ENCODE results near the gene YTHDC1. TPM values are rescaled to one million over a fixed set of nuclear protein-coding genes. Genes with fewer than 3 reads are reported as not detected.

The YTHDC1 gene
- polyA plus RNA-seq, 1 donor from 2014 or later = 139 TPM

DNA sequence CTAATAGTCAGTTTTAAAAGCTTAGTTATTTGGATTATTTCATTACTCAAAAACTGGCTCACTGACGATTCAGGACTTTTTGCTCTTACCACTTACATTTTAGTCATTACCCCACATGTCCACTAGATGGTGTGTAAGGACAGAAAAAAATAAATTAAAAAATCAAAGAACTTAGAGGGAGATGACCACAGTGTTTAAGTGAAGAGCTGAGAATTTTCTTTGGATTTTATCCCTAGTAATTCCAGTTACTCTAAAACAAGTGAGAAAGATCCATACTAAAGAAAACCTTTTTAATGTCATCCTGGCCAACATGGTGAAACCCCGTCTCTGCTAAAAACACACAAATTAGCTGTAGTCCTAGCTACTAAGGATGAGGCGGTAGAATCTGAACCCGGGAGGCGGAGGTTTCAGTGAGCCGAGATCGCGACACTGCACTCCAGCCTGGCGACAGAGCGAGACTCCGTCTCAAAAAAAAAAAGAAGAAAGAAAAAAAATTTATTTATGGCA is 78.0 kb downstream of the YTHDC1 start:
- Histone ChIP-seq H3K27ac (ENCODE audit: low read length) (no peak overlapping the region), H3F3A (ENCODE audit: insufficient read depth, low read length, poor library complexity, severe bottlenecking) (no peaks in the 10 kb centered on the region), H3K4me3 (ENCODE audit: low read length) (no peak overlapping the region), H3K36me3 (ENCODE audit: insufficient read depth, low read length) (no peaks in the 10 kb centered on the region), H4K20me1 (ENCODE audit: insufficient read depth) (no peaks in the 10 kb centered on the region), H2AFZ (ENCODE audit: low read depth, low read length) (no peak overlapping the region), H3K27me3 (ENCODE audit: insufficient read depth, low read depth, low read length) (no peaks in the 10 kb centered on the region), H3K4me2 (ENCODE audit: low read length) (no peak overlapping the region), H3K9me3 (ENCODE audit: low read length) (no peaks in the 10 kb centered on the region), H3K9me2 (ENCODE audit: insufficient read depth, low read length) (no peaks in the 10 kb centered on the region), H3K9ac (ENCODE audit: low read length) (no peak overlapping the region), H3K79me2 (replicated peaks; ENCODE audit: insufficient read depth, low read length) (no peaks in the 10 kb centered on the region)
- no peak for TF ChIP-seq EP300 (conservative IDR thresholded peaks at IDR 0.05; ENCODE audit: poor library complexity, severe bottlenecking)
- TF ChIP-seq MXI1 (conservative IDR thresholded peaks at IDR 0.05; ENCODE audit: poor library complexity, severe bottlenecking) = no peak
- TF ChIP-seq, protein P1, sequence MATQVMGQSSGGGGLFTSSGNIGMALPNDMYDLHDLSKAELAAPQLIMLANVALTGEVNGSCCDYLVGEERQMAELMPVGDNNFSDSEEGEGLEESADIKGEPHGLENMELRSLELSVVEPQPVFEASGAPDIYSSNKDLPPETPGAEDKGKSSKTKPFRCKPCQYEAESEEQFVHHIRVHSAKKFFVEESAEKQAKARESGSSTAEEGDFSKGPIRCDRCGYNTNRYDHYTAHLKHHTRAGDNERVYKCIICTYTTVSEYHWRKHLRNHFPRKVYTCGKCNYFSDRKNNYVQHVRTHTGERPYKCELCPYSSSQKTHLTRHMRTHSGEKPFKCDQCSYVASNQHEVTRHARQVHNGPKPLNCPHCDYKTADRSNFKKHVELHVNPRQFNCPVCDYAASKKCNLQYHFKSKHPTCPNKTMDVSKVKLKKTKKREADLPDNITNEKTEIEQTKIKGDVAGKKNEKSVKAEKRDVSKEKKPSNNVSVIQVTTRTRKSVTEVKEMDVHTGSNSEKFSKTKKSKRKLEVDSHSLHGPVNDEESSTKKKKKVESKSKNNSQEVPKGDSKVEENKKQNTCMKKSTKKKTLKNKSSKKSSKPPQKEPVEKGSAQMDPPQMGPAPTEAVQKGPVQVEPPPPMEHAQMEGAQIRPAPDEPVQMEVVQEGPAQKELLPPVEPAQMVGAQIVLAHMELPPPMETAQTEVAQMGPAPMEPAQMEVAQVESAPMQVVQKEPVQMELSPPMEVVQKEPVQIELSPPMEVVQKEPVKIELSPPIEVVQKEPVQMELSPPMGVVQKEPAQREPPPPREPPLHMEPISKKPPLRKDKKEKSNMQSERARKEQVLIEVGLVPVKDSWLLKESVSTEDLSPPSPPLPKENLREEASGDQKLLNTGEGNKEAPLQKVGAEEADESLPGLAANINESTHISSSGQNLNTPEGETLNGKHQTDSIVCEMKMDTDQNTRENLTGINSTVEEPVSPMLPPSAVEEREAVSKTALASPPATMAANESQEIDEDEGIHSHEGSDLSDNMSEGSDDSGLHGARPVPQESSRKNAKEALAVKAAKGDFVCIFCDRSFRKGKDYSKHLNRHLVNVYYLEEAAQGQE (IDR thresholded peaks at IDR 0.05; ENCODE audit: borderline replicate concordance) = no peak
- TF ChIP-seq EZH2 (IDR thresholded peaks at IDR 0.05; ENCODE audit: borderline replicate concordance, insufficient read depth, low read length, poor library complexity, severe bottlenecking) = no peak
- peak; percentile 73 for TF ChIP-seq SMC3 (conservative IDR thresholded peaks at IDR 0.05; ENCODE audit: poor library complexity)
- TF ChIP-seq, protein P2, sequence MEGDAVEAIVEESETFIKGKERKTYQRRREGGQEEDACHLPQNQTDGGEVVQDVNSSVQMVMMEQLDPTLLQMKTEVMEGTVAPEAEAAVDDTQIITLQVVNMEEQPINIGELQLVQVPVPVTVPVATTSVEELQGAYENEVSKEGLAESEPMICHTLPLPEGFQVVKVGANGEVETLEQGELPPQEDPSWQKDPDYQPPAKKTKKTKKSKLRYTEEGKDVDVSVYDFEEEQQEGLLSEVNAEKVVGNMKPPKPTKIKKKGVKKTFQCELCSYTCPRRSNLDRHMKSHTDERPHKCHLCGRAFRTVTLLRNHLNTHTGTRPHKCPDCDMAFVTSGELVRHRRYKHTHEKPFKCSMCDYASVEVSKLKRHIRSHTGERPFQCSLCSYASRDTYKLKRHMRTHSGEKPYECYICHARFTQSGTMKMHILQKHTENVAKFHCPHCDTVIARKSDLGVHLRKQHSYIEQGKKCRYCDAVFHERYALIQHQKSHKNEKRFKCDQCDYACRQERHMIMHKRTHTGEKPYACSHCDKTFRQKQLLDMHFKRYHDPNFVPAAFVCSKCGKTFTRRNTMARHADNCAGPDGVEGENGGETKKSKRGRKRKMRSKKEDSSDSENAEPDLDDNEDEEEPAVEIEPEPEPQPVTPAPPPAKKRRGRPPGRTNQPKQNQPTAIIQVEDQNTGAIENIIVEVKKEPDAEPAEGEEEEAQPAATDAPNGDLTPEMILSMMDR (IDR thresholded peaks at IDR 0.05; ENCODE audit: poor library complexity, severe bottlenecking) = peak; percentile 75
- no peak for TF ChIP-seq TAF1 (IDR thresholded peaks at IDR 0.05; ENCODE audit: low read depth)
- peak; percentile 74 for TF ChIP-seq RAD21 (conservative IDR thresholded peaks at IDR 0.05)

DNA sequence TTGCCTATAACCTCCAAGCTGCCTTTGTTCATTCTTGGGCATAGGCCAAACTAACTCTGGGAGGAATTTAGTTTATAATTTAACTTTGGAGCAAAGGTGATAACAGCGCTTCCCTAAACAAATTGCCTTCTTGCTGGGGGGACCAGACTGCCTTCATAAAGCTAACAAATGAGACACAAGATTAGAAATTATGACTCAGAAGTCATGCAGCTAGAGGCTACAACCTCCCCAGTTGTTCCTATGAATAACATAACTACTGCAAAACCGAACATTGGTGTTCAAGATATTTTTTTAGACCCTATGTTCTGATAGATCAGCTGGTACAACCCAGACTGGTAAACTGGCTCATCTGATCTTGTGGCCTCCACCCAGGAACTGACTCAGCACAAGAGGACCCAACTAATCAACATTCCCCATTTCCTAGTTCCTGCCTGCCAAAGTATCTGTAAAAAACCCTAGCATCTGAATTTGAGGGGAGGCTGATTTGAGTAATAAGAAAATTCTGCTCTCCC is 82.4 kb downstream of the YTHDC1 start:
- TF ChIP-seq SMC3 (conservative IDR thresholded peaks at IDR 0.05; ENCODE audit: poor library complexity) = no peak
- no peak for TF ChIP-seq EP300 (conservative IDR thresholded peaks at IDR 0.05; ENCODE audit: poor library complexity, severe bottlenecking)
- TF ChIP-seq, protein P2 (IDR thresholded peaks at IDR 0.05; ENCODE audit: poor library complexity, severe bottlenecking) = no peak
- Histone ChIP-seq H3K79me2 (replicated peaks; ENCODE audit: insufficient read depth, low read length) (no peaks in the 10 kb centered on the region), H3K27me3 (ENCODE audit: insufficient read depth, low read depth, low read length) (no peaks in the 10 kb centered on the region), H3K9ac (ENCODE audit: low read length) (no peak overlapping the region), H3K9me3 (ENCODE audit: low read length) (no peaks in the 10 kb centered on the region), H3K9me2 (ENCODE audit: insufficient read depth, low read length) (no peaks in the 10 kb centered on the region), H3K36me3 (ENCODE audit: insufficient read depth, low read length) (no peaks in the 10 kb centered on the region), H3F3A (ENCODE audit: insufficient read depth, low read length, poor library complexity, severe bottlenecking) (no peaks in the 10 kb centered on the region), H4K20me1 (ENCODE audit: insufficient read depth) (no peaks in the 10 kb centered on the region), H2AFZ (ENCODE audit: low read depth, low read length) (no peak overlapping the region), H3K4me3 (ENCODE audit: low read length) (no peak overlapping the region), H3K27ac (ENCODE audit: low read length) (no peak overlapping the region), H3K4me2 (ENCODE audit: low read length) (no peak overlapping the region)

Data from neural cell (in vitro differentiated cells).